Vagina (tissue), 2 donors: ENCODE data around the gene RNASE13. TPM values are rescaled to one million over a fixed set of nuclear protein-coding genes. Genes with fewer than 3 reads are reported as not detected.
A peak's percentile ranks its signal among the peaks of the same experiment; 100 is the strongest.
"Not testable (repeated sequence)": the region's sequence is repeated elsewhere in the genome, so short reads cannot be mapped to it uniquely, and the experiment has no call there.

Source experiments
- DNase-seq, 2 donors: peaks; one replicate each; pipeline ENCODE4 v3.0.0-alpha.2; 2017; ENCODE audit errors: extremely low spot score in 2 of 2
- H3K27ac ChIP-seq: fragments of 200-600 bp; sonication (generic); one replicate; pipeline ENCODE4 v1.5.1; 2019
- H3K27me3 ChIP-seq: fragments of 200-600 bp; sonication (generic); one replicate; pipeline ENCODE4 v1.5.1; 2019
- H3K36me3 ChIP-seq, 2 donors: fragments of 200-600 bp; sonication (generic); one replicate each; pipeline ENCODE4 v1.5.1; 2017 to 2019
- H3K4me1 ChIP-seq: fragments of 200-600 bp; sonication (generic); one replicate; pipeline ENCODE4 v1.5.1; 2019
- H3K4me3 ChIP-seq, 2 donors: fragments of 200-600 bp; sonication (generic); 1 replicate in 1 of 2; 2 replicates in 1 of 2; pipeline ENCODE4 v1.5.1; 2016 to 2019
- H3K9me3 ChIP-seq: fragments of 200-600 bp; sonication (generic); one replicate; pipeline ENCODE4 v1.5.1; 2019
- CTCF ChIP-seq, 3 experiments: fragments of 450-650 bp in 2 of 3; fragments of 200-600 bp in 1 of 3; sonication (generic) in 1 of 3; IDR thresholded peaks; one replicate each; pipeline ENCODE4 v1.5.1; 2017 to 2019; ENCODE audit warnings: antibody characterized with exemption in 3 of 3, mild to moderate bottlenecking in 2 of 3, moderate library complexity in 2 of 3
- POLR2A ChIP-seq, 2 donors: fragments of 450-650 bp; IDR thresholded peaks; one replicate each; pipeline ENCODE4 v1.6.1; 2017; ENCODE audit warnings: antibody characterized with exemption in 2 of 2, mild to moderate bottlenecking in 2 of 2, moderate library complexity in 2 of 2
- POLR2AphosphoS5 ChIP-seq, 2 donors: sonication (generic); formaldehyde crosslinking; IDR thresholded peaks; one replicate each; pipeline ENCODE4 v1.9.0; 2017; ENCODE audit warnings: antibody characterized with exemption in 2 of 2, mild to moderate bottlenecking in 2 of 2, low read depth in 1 of 2; ENCODE audit not compliant: insufficient read depth in 1 of 2
- intact Hi-C: fragments of 100-400 bp; cut with DNase I; formaldehyde crosslinking; loops from one replicate; pipeline ENCODE4 v1.15.1; 2023
- total RNA-seq: library from RNA; depleted of rRNA; stranded (reverse); fragments of >200 nt; gene quantifications from one replicate; pipeline ENCODE4 v1.2.3, GENCODE V29; 2016

RNASE13 gene
- total RNA-seq, 1 donor from 2014 or later, result not detected

DNA sequence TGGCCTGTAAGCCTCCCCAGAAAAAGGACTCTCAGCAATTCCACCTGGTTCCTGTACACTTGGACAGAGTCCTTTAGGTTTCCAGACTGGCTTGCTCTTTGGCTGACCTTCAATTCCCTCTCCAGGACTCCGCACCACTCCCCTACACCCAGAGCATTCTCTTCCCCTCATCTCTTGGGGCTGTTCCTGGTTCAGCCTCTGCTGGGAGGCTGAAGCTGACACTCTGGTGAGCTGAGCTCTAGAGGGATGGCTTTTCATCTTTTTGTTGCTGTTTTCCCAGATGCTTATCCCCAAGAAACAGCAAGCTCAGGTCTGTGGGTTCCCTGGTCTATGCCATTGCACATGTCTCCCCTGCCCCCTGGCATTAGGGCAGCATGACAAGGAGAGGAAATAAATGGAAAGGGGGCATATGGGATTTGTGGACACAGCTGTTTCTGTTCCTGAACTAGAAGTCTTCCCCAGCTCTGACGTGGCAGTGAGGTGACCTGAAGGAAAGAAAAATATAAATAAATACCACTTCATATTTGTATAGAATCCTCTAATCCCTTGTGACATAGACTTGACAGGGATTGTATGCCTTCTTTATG, 8.9 kb upstream of the RNASE13 start:
- H3K9me3 ChIP-seq, result no peaks in the 10 kb centered on the region
- intact Hi-C loops, result loop anchor here (5.0 kb wide), 1 partner anchor 41 kb away; no protein-coding TSS in a partner anchor
- H3K27ac ChIP-seq, result no peak overlapping the region
- no peak overlapping the region for H3K4me3 ChIP-seq
- H3K36me3 ChIP-seq, result no peaks in the 10 kb centered on the region
- no peak for DNase-seq
- H3K27me3 ChIP-seq, result no peaks in the 10 kb centered on the region
- TF ChIP-seq POLR2AphosphoS5 (IDR thresholded peaks at IDR 0.05; ENCODE audit: insufficient read depth in 1 of 2, low read depth in 1 of 2) (no peak), CTCF (IDR thresholded peaks at IDR 0.05) (no peak), POLR2A (IDR thresholded peaks at IDR 0.05) (no peak)
- H3K4me1 ChIP-seq, result peaks cover 38% of the 10 kb centered on the region

DNA sequence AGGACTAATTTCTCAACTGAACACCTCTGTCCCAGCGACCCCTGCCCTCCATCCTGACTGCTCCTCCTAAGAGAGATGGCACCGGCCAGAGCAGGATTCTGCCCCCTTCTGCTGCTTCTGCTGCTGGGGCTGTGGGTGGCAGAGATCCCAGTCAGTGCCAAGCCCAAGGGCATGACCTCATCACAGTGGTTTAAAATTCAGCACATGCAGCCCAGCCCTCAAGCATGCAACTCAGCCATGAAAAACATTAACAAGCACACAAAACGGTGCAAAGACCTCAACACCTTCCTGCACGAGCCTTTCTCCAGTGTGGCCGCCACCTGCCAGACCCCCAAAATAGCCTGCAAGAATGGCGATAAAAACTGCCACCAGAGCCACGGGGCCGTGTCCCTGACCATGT, 8.3 kb upstream of the RNASE13 start:
- Histone ChIP-seq H3K4me1 (peaks cover 43% of the 10 kb centered on the region), H3K27ac (no peak overlapping the region), H3K4me3 (no peak overlapping the region), H3K27me3 (no peaks in the 10 kb centered on the region), H3K9me3 (no peaks in the 10 kb centered on the region), H3K36me3 (no peaks in the 10 kb centered on the region)
- TF ChIP-seq POLR2AphosphoS5 (IDR thresholded peaks at IDR 0.05; ENCODE audit: insufficient read depth in 1 of 2, low read depth in 1 of 2) (no peak), POLR2A (IDR thresholded peaks at IDR 0.05) (no peak), CTCF (IDR thresholded peaks at IDR 0.05) (no peak)
- no peak for DNase-seq
- intact Hi-C loops, result loop anchor here (5.0 kb wide), 1 partner anchor 41 kb away; no protein-coding TSS in a partner anchor

DNA sequence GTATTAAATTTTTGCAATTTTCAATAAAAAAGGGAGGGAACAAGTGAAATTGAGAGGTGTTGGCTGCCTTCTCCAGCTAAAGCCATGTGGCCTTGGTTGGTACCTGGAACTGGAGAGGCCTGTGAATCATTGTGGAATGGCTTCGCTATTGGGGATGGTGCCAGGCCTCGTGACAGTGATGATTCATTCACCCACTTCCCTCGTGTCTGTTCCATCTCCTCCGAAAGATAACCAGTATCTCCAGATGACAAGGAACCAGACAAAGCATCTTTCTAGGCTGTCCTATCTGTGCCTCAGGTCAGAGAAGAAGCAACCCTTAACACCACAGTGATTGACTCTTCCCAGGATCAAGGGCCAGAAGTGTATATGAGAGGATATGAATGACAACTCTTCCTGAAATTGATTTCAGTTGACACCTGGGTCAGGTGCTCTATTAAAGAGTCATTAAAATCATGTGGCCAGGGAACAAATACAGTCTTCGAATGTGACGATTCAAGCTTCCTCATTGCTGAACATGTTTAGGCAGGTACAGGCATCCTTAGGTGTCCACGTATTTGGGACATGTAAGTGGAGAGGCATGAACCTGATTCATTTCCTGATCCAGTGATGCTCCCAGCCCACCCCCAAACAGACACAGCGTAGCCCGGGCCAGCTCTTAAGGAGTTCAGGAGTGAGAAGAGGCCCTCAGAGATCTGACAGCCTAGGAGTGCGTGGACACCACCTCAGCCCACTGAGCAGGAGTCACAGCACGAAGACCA, 7.2 kb upstream of the RNASE13 start, which contains the start of gene RNASE7:
TSS of gene RNASE7 (plus strand) at position 687 of the 758 bp plus-strand sequence. CDS start 631 bp downstream, outside the sequence.
- peak within 1 kb of the TSS; percentile 31 for H3K27ac ChIP-seq
- TF ChIP-seq POLR2A (IDR thresholded peaks at IDR 0.05), result no peak
- TF ChIP-seq POLR2AphosphoS5 (IDR thresholded peaks at IDR 0.05; ENCODE audit: insufficient read depth in 1 of 2, low read depth in 1 of 2), result peak in 1 of 2 donors; percentile 77
- no peak for TF ChIP-seq CTCF (IDR thresholded peaks at IDR 0.05)
- no peak within 1 kb of the TSS for H3K4me3 ChIP-seq
- no peaks in the 10 kb centered on the region for H3K9me3 ChIP-seq
- no peak for DNase-seq
- H3K4me1 ChIP-seq, result peaks cover 48% of the 10 kb centered on the region
- intact Hi-C loops, result loop anchor here (2.0 to 5.0 kb wide), 2 partner anchors 27 to 40 kb away; no protein-coding TSS in a partner anchor
- no peaks in the 10 kb centered on the region for H3K36me3 ChIP-seq
- H3K27me3 ChIP-seq, result no peaks in the 10 kb centered on the region

DNA sequence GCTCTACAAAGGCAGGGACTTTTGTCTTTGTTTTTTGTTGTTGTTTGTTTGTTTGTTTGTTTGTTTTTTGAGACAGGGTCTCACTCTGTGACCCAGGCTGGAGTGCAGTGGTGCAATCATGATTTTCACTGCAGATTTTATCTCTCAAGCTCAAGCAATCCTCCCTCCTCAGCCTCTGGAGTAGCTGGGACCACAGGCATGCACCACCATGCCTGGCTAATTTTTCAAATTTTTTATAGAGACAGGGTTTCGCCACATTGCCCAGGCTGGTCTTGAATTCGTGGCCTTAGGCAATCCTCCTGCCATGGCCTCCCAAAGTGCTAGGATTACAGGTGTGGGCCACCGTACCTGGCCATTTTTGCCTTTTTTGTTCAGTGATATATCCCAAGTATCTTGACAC, 6.3 kb upstream of the RNASE13 start:
- H3K4me1 ChIP-seq, result peaks cover 48% of the 10 kb centered on the region
- not testable (repeated sequence) for H3K9me3 ChIP-seq, DNase-seq, H3K27ac ChIP-seq, H3K36me3 ChIP-seq, H3K27me3 ChIP-seq, H3K4me3 ChIP-seq
- intact Hi-C loops, result loop anchor here (2.0 to 5.0 kb wide), 2 partner anchors 26 to 39 kb away; no protein-coding TSS in a partner anchor

DNA sequence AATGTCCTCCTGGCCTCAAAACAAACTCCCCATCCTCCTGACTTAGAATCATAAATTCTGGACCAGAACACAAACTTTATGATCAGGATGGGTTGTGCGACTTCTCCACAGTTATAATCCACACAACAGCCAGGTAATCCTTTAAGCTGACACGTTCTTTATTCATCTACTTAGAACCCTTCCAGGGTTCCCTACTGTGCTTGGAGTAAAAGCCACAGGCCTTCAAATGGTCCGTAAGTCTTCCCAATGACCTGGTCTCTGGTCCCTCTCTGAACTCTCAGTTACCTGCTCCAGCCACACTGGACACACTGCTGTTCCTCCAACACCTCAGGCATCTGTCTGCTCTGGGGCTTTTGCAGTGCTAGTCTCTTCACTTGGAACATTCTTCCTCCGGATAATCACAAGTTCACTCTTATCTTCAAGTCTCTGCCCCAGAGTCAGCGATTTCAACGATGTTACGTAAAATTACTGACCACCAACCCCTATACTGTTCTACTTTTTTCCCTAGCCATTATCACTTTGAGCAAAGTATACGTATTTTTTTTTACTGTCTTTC, 5.8 kb upstream of the RNASE13 start:
- H3K27ac ChIP-seq, result peak overlapping the region; percentile 88
- DNase-seq, result no peak
- H3K27me3 ChIP-seq, result no peaks in the 10 kb centered on the region
- no peaks in the 10 kb centered on the region for H3K9me3 ChIP-seq
- TF ChIP-seq POLR2AphosphoS5 (IDR thresholded peaks at IDR 0.05; ENCODE audit: insufficient read depth in 1 of 2, low read depth in 1 of 2) (no peak), CTCF (IDR thresholded peaks at IDR 0.05) (no peak), POLR2A (IDR thresholded peaks at IDR 0.05) (no peak)
- no peak overlapping the region for H3K4me3 ChIP-seq
- peaks cover 48% of the 10 kb centered on the region for H3K4me1 ChIP-seq
- intact Hi-C loops, result loop anchor here (2.0 to 5.0 kb wide), 2 partner anchors 26 to 38 kb away; no protein-coding TSS in a partner anchor
- no peaks in the 10 kb centered on the region for H3K36me3 ChIP-seq
